Measurements from ENCODE around the gene NARF.

Gene NARF

GRCh38 chr17:82435601-82436583, 22.6 kb upstream of the NARF start:
- H3K9me3 ChIP-seq (ENCODE audit: control insufficient read depth, low read length), result no peaks in the 10 kb centered on the region
- no peak overlapping the region for H3K9ac ChIP-seq (ENCODE audit: low read length)
- no peak for DNase-seq (ENCODE audit: low read depth)
- no peaks in the 10 kb centered on the region for H3K27me3 ChIP-seq (replicated peaks; ENCODE audit: control insufficient read depth, insufficient read depth, low read length)
- no peaks in the 10 kb centered on the region for H3K4me1 ChIP-seq (ENCODE audit: control insufficient read depth, insufficient read depth, low read length)
- no peaks in the 10 kb centered on the region for H3K36me3 ChIP-seq (ENCODE audit: control insufficient read depth, insufficient read depth, low read length, severe bottlenecking)
- H3K4me3 ChIP-seq (ENCODE audit: low read length), result no peak overlapping the region

- H3K27me3 ChIP-seq (replicated peaks; ENCODE audit: control insufficient read depth, insufficient read depth, low read length), result no peaks in the 10 kb centered on the region
- no peak for DNase-seq (ENCODE audit: low read depth)
- peaks cover 2% of the 10 kb centered on the region for H3K36me3 ChIP-seq (ENCODE audit: control insufficient read depth, insufficient read depth, low read length, severe bottlenecking)
- H3K4me3 ChIP-seq (ENCODE audit: low read length), result no peak overlapping the region
- H3K9me3 ChIP-seq (ENCODE audit: control insufficient read depth, low read length), result no peaks in the 10 kb centered on the region
- no peaks in the 10 kb centered on the region for H3K4me1 ChIP-seq (ENCODE audit: control insufficient read depth, insufficient read depth, low read length)
- H3K9ac ChIP-seq (ENCODE audit: low read length), result no peak overlapping the region
Observed at GRCh38 chr17:82436601-82437324, 21.8 kb upstream of the NARF start.

- Histone ChIP-seq H3K36me3 (ENCODE audit: control insufficient read depth, insufficient read depth, low read length, severe bottlenecking) (peaks cover 7% of the 10 kb centered on the region), H3K4me1 (ENCODE audit: control insufficient read depth, insufficient read depth, low read length) (no peaks in the 10 kb centered on the region), H3K27me3 (replicated peaks; ENCODE audit: control insufficient read depth, insufficient read depth, low read length) (no peaks in the 10 kb centered on the region), H3K4me3 (ENCODE audit: low read length) (no peak overlapping the region), H3K9me3 (ENCODE audit: control insufficient read depth, low read length) (no peaks in the 10 kb centered on the region), H3K9ac (ENCODE audit: low read length) (no peak overlapping the region)
- DNase-seq (ENCODE audit: low read depth), result no peak
Observed at GRCh38 chr17:82437325-82437668, 21.2 kb upstream of the NARF start.

- Histone ChIP-seq H3K4me3 (ENCODE audit: low read length) (no peak overlapping the region), H3K36me3 (ENCODE audit: control insufficient read depth, insufficient read depth, low read length, severe bottlenecking) (peaks cover 17% of the 10 kb centered on the region), H3K9ac (ENCODE audit: low read length) (no peak overlapping the region), H3K4me1 (ENCODE audit: control insufficient read depth, insufficient read depth, low read length) (no peaks in the 10 kb centered on the region), H3K9me3 (ENCODE audit: control insufficient read depth, low read length) (no peaks in the 10 kb centered on the region), H3K27me3 (replicated peaks; ENCODE audit: control insufficient read depth, insufficient read depth, low read length) (no peaks in the 10 kb centered on the region)
- no peak for DNase-seq (ENCODE audit: low read depth)
Observed at GRCh38 chr17:82438401-82439193, 19.9 kb upstream of the NARF start.

- no peak overlapping the region for H3K9ac ChIP-seq (ENCODE audit: low read length)
- no peaks in the 10 kb centered on the region for H3K9me3 ChIP-seq (ENCODE audit: control insufficient read depth, low read length)
- no peaks in the 10 kb centered on the region for H3K27me3 ChIP-seq (replicated peaks; ENCODE audit: control insufficient read depth, insufficient read depth, low read length)
- H3K36me3 ChIP-seq (ENCODE audit: control insufficient read depth, insufficient read depth, low read length, severe bottlenecking), result peaks cover 21% of the 10 kb centered on the region
- no peaks in the 10 kb centered on the region for H3K4me1 ChIP-seq (ENCODE audit: control insufficient read depth, insufficient read depth, low read length)
- DNase-seq (ENCODE audit: low read depth), result no peak
- H3K4me3 ChIP-seq (ENCODE audit: low read length), result no peak overlapping the region
Observed at GRCh38 chr17:82439194-82439828, 19.2 kb upstream of the NARF start.

- no peaks in the 10 kb centered on the region for H3K27me3 ChIP-seq (replicated peaks; ENCODE audit: control insufficient read depth, insufficient read depth, low read length)
- H3K9me3 ChIP-seq (ENCODE audit: control insufficient read depth, low read length), result no peaks in the 10 kb centered on the region
- H3K36me3 ChIP-seq (ENCODE audit: control insufficient read depth, insufficient read depth, low read length, severe bottlenecking), result peaks cover 25% of the 10 kb centered on the region
- H3K4me3 ChIP-seq (ENCODE audit: low read length), result no peak overlapping the region
- H3K4me1 ChIP-seq (ENCODE audit: control insufficient read depth, insufficient read depth, low read length), result no peaks in the 10 kb centered on the region
- no peak for DNase-seq (ENCODE audit: low read depth)
- no peak overlapping the region for H3K9ac ChIP-seq (ENCODE audit: low read length)
Observed at GRCh38 chr17:82439829-82440365, 18.6 kb upstream of the NARF start.

- H3K4me3 ChIP-seq (ENCODE audit: low read length), result no peak overlapping the region
- H3K36me3 ChIP-seq (ENCODE audit: control insufficient read depth, insufficient read depth, low read length, severe bottlenecking), result peaks cover 25% of the 10 kb centered on the region
- no peaks in the 10 kb centered on the region for H3K9me3 ChIP-seq (ENCODE audit: control insufficient read depth, low read length)
- H3K27me3 ChIP-seq (replicated peaks; ENCODE audit: control insufficient read depth, insufficient read depth, low read length), result no peaks in the 10 kb centered on the region
- no peak overlapping the region for H3K9ac ChIP-seq (ENCODE audit: low read length)
- DNase-seq (ENCODE audit: low read depth), result no peak
- no peaks in the 10 kb centered on the region for H3K4me1 ChIP-seq (ENCODE audit: control insufficient read depth, insufficient read depth, low read length)
Observed at GRCh38 chr17:82440469-82440981, 18.0 kb upstream of the NARF start.

GRCh38 chr17:82440991-82441627, 17.4 kb upstream of the NARF start:
- no peak for DNase-seq (ENCODE audit: low read depth)
- no peaks in the 10 kb centered on the region for H3K4me1 ChIP-seq (ENCODE audit: control insufficient read depth, insufficient read depth, low read length)
- no peak overlapping the region for H3K9ac ChIP-seq (ENCODE audit: low read length)
- no peaks in the 10 kb centered on the region for H3K27me3 ChIP-seq (replicated peaks; ENCODE audit: control insufficient read depth, insufficient read depth, low read length)
- H3K9me3 ChIP-seq (ENCODE audit: control insufficient read depth, low read length), result no peaks in the 10 kb centered on the region
- no peak overlapping the region for H3K4me3 ChIP-seq (ENCODE audit: low read length)
- H3K36me3 ChIP-seq (ENCODE audit: control insufficient read depth, insufficient read depth, low read length, severe bottlenecking), result peaks cover 25% of the 10 kb centered on the region

GRCh38 chr17:82441691-82442487, 16.7 kb upstream of the NARF start:
- H3K9me3 ChIP-seq (ENCODE audit: control insufficient read depth, low read length), result no peaks in the 10 kb centered on the region
- H3K9ac ChIP-seq (ENCODE audit: low read length), result no peak overlapping the region
- DNase-seq (ENCODE audit: low read depth), result no peak
- peaks cover 25% of the 10 kb centered on the region for H3K36me3 ChIP-seq (ENCODE audit: control insufficient read depth, insufficient read depth, low read length, severe bottlenecking)
- no peaks in the 10 kb centered on the region for H3K4me1 ChIP-seq (ENCODE audit: control insufficient read depth, insufficient read depth, low read length)
- no peak overlapping the region for H3K4me3 ChIP-seq (ENCODE audit: low read length)
- H3K27me3 ChIP-seq (replicated peaks; ENCODE audit: control insufficient read depth, insufficient read depth, low read length), result no peaks in the 10 kb centered on the region

Measured in adipocyte (in vitro differentiated cells).